Stimulated activated memory B cell treated with anti-CD40 and anti-IgM and Interleukin-4, amounts not matched to agents 10 μg/mL and 1 μg/mL and 100 μg/mL, for 72 hours (primary cell): Measurements from ENCODE around the gene LRRC27.
A peak's percentile ranks its signal among the peaks of the same experiment; 100 is the strongest.
"Not testable (repeated sequence)": the region's sequence is repeated elsewhere in the genome, so short reads cannot be mapped to it uniquely, and the experiment has no call there.

Experiments
- ATAC-seq: fragments of 150-1000 bp; cut with Tn5 transposase; 2 replicates; pipeline ENCODE4 v1.10.0; 2021
- H3K27ac Mint-ChIP-seq: one replicate; pipeline ENCODE4 v1.8.0; 2022; ENCODE audit warnings: mild to moderate bottlenecking, mixed read lengths
- H3K27me3 Mint-ChIP-seq: one replicate; pipeline ENCODE4 v1.8.0; 2022; ENCODE audit warnings: mixed read lengths
- H3K36me3 Mint-ChIP-seq: one replicate; pipeline ENCODE4 v1.8.0; 2022; ENCODE audit warnings: mixed read lengths
- H3K4me1 Mint-ChIP-seq: one replicate; pipeline ENCODE4 v1.8.0; 2022; ENCODE audit warnings: mixed read lengths
- H3K4me3 Mint-ChIP-seq: one replicate; pipeline ENCODE4 v1.8.0; 2022; ENCODE audit warnings: mild to moderate bottlenecking, moderate library complexity, mixed read lengths
- H3K9me3 Mint-ChIP-seq: one replicate; pipeline ENCODE4 v1.8.0; 2022; ENCODE audit warnings: mixed read lengths

The LRRC27 gene

GRCh38 chr10:132351611-132352010 lies 19.6 kb downstream of the LRRC27 start:
- H3K27me3 Mint-ChIP-seq, result no peaks in the 10 kb centered on the region
- H3K36me3 Mint-ChIP-seq, result peaks cover 31% of the 10 kb centered on the region
- peak overlapping the region; percentile 27 for H3K27ac Mint-ChIP-seq
- no peaks in the 10 kb centered on the region for H3K9me3 Mint-ChIP-seq
- ATAC-seq, result no peak
- H3K4me1 Mint-ChIP-seq, result peaks cover 26% of the 10 kb centered on the region
- no peak overlapping the region for H3K4me3 Mint-ChIP-seq

- H3K27me3 Mint-ChIP-seq, H3K9me3 Mint-ChIP-seq, H3K4me3 Mint-ChIP-seq: not testable (repeated sequence)
- H3K4me1 Mint-ChIP-seq, result peaks cover 17% of the 10 kb centered on the region
- H3K36me3 Mint-ChIP-seq, result peaks cover 23% of the 10 kb centered on the region
- H3K27ac Mint-ChIP-seq, result peak overlapping the region; percentile 70
- peak; percentile 74 for ATAC-seq
These were observed 20.7 kb downstream of the LRRC27 start for GRCh38 chr10:132352462-132353308.

GRCh38 chr10:132353456-132354355 lies 21.7 kb downstream of the LRRC27 start:
- Mint-ChIP-seq H3K27me3 (no peaks in the 10 kb centered on the region), H3K27ac (peak overlapping the region; percentile 70), H3K4me1 (peaks cover 12% of the 10 kb centered on the region), H3K9me3 (peaks cover 3% of the 10 kb centered on the region), H3K36me3 (peaks cover 18% of the 10 kb centered on the region), H3K4me3 (no peak overlapping the region)
- no peak for ATAC-seq

- no peak for ATAC-seq
- Mint-ChIP-seq H3K27me3 (no peaks in the 10 kb centered on the region), H3K4me3 (no peak overlapping the region), H3K36me3 (peaks cover 18% of the 10 kb centered on the region), H3K4me1 (peaks cover 12% of the 10 kb centered on the region), H3K9me3 (peaks cover 3% of the 10 kb centered on the region), H3K27ac (no peak overlapping the region)
These were observed 22.5 kb downstream of the LRRC27 start for GRCh38 chr10:132354356-132355094.

DNA sequence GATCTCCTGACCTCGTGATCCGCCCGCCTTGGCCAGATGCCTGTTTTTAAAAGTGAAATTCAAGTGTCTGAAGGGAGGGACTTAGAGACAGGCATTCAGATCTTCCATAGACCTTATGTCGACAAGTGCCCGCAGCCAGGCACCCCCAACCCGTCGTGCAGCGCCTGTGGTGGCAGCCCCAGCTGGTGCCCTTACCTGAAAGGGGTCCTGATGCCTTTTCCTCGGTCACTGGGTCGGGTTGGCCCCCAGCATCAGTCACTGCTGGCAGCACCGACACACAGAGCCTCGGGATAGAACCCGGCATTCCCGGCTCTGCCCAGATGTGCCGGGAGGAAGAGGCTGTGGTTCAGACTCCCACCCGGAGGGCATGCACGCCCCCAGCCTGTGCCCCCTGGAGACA lies 23.3 kb downstream of the LRRC27 start:
- Mint-ChIP-seq H3K4me3 (no peak overlapping the region), H3K36me3 (peaks cover 18% of the 10 kb centered on the region), H3K4me1 (peaks cover 12% of the 10 kb centered on the region), H3K27ac (no peak overlapping the region), H3K27me3 (no peaks in the 10 kb centered on the region), H3K9me3 (peaks cover 3% of the 10 kb centered on the region)
- ATAC-seq, result no peak

GRCh38 chr10:132355754-132356153 lies 23.8 kb downstream of the LRRC27 start:
- Mint-ChIP-seq H3K27me3 (no peaks in the 10 kb centered on the region), H3K36me3 (peaks cover 18% of the 10 kb centered on the region), H3K4me1 (peaks cover 12% of the 10 kb centered on the region), H3K9me3 (peaks cover 3% of the 10 kb centered on the region), H3K4me3 (no peak overlapping the region), H3K27ac (no peak overlapping the region)
- ATAC-seq, result no peak

DNA sequence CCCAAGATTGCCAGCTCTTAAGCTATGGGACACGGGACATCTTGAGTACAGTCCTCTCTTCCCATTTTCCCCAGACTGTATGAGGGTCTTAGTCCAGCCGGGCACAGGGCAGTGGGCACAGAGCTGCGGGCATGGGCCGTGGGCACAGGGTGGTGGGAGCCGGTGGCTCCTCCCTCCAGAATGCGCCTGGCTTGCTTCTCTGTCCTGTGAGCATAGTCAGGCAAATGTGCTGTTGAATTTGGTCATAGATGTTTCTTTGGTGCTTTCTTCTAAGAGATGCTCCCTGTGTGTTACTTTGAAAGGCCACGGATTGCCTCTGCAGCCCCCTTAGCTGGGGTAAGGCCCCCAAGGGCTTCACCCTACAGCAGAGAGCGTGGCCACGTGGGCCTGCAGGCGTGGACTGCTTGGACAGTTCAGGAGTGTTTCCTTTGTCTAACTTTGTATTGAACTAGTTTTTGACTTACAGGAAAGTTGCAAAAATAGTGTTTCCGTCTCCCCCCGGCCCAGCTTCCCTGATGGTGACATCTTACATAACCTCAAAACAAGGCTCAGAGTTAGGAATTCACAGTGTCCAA lies 24.7 kb downstream of the LRRC27 start:
- no peaks in the 10 kb centered on the region for H3K27me3 Mint-ChIP-seq
- H3K4me3 Mint-ChIP-seq, result no peak overlapping the region
- peaks cover 13% of the 10 kb centered on the region for H3K36me3 Mint-ChIP-seq
- H3K27ac Mint-ChIP-seq, result no peak overlapping the region
- no peak for ATAC-seq
- peaks cover 12% of the 10 kb centered on the region for H3K4me1 Mint-ChIP-seq
- peaks cover 3% of the 10 kb centered on the region for H3K9me3 Mint-ChIP-seq

GRCh38 chr10:132357286-132358058 lies 25.5 kb downstream of the LRRC27 start:
- no peak for ATAC-seq
- Mint-ChIP-seq H3K36me3 (peaks cover 19% of the 10 kb centered on the region), H3K4me3 (no peak overlapping the region), H3K27ac (no peak overlapping the region), H3K4me1 (peaks cover 11% of the 10 kb centered on the region), H3K9me3 (peaks cover 3% of the 10 kb centered on the region), H3K27me3 (no peaks in the 10 kb centered on the region)

GRCh38 chr10:132359305-132360040 lies 27.5 kb downstream of the LRRC27 start:
- Mint-ChIP-seq H3K4me1 (peaks cover 6% of the 10 kb centered on the region), H3K9me3 (peaks cover 7% of the 10 kb centered on the region), H3K27me3 (no peaks in the 10 kb centered on the region), H3K27ac (no peak overlapping the region), H3K36me3 (peaks cover 25% of the 10 kb centered on the region), H3K4me3 (no peak overlapping the region)
- no peak for ATAC-seq

GRCh38 chr10:132360766-132361447 lies 28.9 kb downstream of the LRRC27 start:
- Mint-ChIP-seq H3K27me3 (no peaks in the 10 kb centered on the region), H3K4me3 (no peak overlapping the region), H3K4me1 (peaks cover 10% of the 10 kb centered on the region), H3K9me3 (peaks cover 9% of the 10 kb centered on the region), H3K36me3 (peaks cover 31% of the 10 kb centered on the region), H3K27ac (no peak overlapping the region)
- ATAC-seq, result no peak

DNA sequence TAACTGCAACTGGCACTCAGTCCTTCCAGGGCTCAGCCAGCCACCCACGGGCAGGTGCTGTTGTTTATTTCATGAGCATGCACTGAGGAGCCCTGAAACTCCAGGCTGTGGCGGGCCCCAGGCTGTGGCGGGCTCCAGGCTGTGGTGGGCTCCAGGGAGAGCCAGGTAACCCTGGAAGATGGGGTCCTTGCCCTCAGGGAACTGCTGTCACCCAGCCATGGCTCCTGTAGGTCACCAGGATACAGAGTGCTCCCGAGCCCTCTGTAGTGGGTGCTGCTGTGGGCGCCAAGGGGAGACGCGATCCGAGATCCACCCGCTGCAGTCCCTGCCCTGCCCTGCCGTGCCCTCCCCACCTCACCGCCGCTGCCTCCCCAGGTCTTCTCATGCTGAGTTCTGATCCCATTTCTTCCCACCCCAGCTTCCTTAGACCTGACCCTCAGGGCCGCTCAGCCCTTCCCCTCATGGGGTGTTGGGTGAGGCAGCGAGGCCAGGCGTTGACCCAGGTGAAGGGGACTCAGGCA lies 29.6 kb downstream of the LRRC27 start:
- Mint-ChIP-seq H3K9me3 (peaks cover 9% of the 10 kb centered on the region), H3K36me3 (peaks cover 33% of the 10 kb centered on the region), H3K4me1 (peaks cover 10% of the 10 kb centered on the region), H3K27me3 (no peaks in the 10 kb centered on the region), H3K4me3 (no peak overlapping the region), H3K27ac (no peak overlapping the region)
- ATAC-seq, result no peak

GRCh38 chr10:132362151-132362611 lies 30.2 kb downstream of the LRRC27 start:
- H3K9me3 Mint-ChIP-seq, result peaks cover 9% of the 10 kb centered on the region
- H3K4me3 Mint-ChIP-seq, result no peak overlapping the region
- no peak overlapping the region for H3K27ac Mint-ChIP-seq
- ATAC-seq, result no peak
- H3K4me1 Mint-ChIP-seq, result peaks cover 10% of the 10 kb centered on the region
- no peaks in the 10 kb centered on the region for H3K27me3 Mint-ChIP-seq
- peaks cover 38% of the 10 kb centered on the region for H3K36me3 Mint-ChIP-seq

GRCh38 chr10:132363376-132363775 lies 31.4 kb downstream of the LRRC27 start:
- Mint-ChIP-seq H3K36me3 (peaks cover 43% of the 10 kb centered on the region), H3K4me1 (peaks cover 10% of the 10 kb centered on the region), H3K4me3 (no peak overlapping the region), H3K9me3 (peaks cover 7% of the 10 kb centered on the region), H3K27ac (no peak overlapping the region), H3K27me3 (no peaks in the 10 kb centered on the region)
- ATAC-seq, result no peak
